GM12878 (cell line): ENCODE data around the gene ANKRD13A. TPM values are rescaled to one million over a fixed set of nuclear protein-coding genes. Genes with fewer than 3 reads are reported as not detected.

ENCODE experiments used
- ATAC-seq: fragments of 200-7000 bp; cut with Tn5 transposase; 3 replicates; pipeline ENCODE4 v1.9.1; 2020; ENCODE audit warnings: mild to moderate bottlenecking, moderate library complexity
- BruUV-seq: library from RNA; stranded (reverse); fragments of 400-500 nt; replicated peaks from 2 replicates; lab custom pipeline; 2021; lab: Mats Ljungman, UMichigan
- CTCF ChIA-PET: fragments of 300-600 bp; sonication (Branson Sonifier 250); formaldehyde crosslinking; extraction: SDS; loops from one replicate; lab custom pipeline; 2021; ENCODE audit warnings: inconsistent platforms; lab: Yijun Ruan, JAX
- POLR2A ChIA-PET: fragments of 350-600 bp; formaldehyde crosslinking; extraction: SDS; loops from one replicate; lab custom pipeline; 2021; ENCODE audit warnings: inconsistent platforms; lab: Charles Lee
- RAD21 ChIA-PET: fragments of 300-600 bp; sonication (Branson Sonifier 250); formaldehyde crosslinking; loops from one replicate; lab custom pipeline; 2023; ENCODE audit warnings: antibody characterized with exemption; ENCODE audit not compliant: unreplicated experiment; lab: Charles Lee
- SMC1A ChIA-PET: fragments of 300-600 bp; sonication (Branson Sonifier 250); formaldehyde crosslinking; loops from one replicate; lab custom pipeline; 2023; ENCODE audit not compliant: unreplicated experiment, uncharacterized antibody; lab: Charles Lee
- DNase-seq: peaks from one replicate; pipeline ENCODE4 v3.0.0-alpha.2; 2011; ENCODE audit warnings: low read depth, low spot score
- FAIRE-seq: peaks from 3 replicates; lab custom pipeline; 2011; peaks lifted over from hg19 to GRCh38; lab: Jason Lieb, UNC
- H2AFZ ChIP-seq: 2 replicates; pipeline ENCODE4 v1.6.0; 2011; ENCODE audit warnings: low read depth, low read length, control low read depth; ENCODE audit not compliant: control insufficient read depth
- H3K27ac ChIP-seq: 2 replicates; pipeline ENCODE4 v1.5.1; 2011; ENCODE audit warnings: control low read depth; ENCODE audit not compliant: control insufficient read depth, insufficient read depth
- H3K27me3 ChIP-seq, 2 experiments: replicated peaks in 1 of 2; 2 replicates each; pipeline versions ENCODE4 v1.6.0 to v1.6.1; 2011; ENCODE audit warnings: low read length in 1 of 2; ENCODE audit not compliant: control insufficient read depth in 2 of 2, insufficient read depth in 2 of 2
- H3K36me3 ChIP-seq, 2 experiments: 2 replicates each; pipeline ENCODE4 v1.5.1; 2011; ENCODE audit warnings: low read length in 1 of 2; ENCODE audit not compliant: control insufficient read depth in 2 of 2, insufficient read depth in 2 of 2
- H3K4me1 ChIP-seq: 2 replicates; pipeline ENCODE4 v1.6.1; 2011; ENCODE audit warnings: mild to moderate bottlenecking, low read length, moderate library complexity, mixed read lengths; ENCODE audit not compliant: control insufficient read depth, insufficient read depth
- H3K4me2 ChIP-seq: 2 replicates; pipeline ENCODE4 v1.6.0; 2011; ENCODE audit warnings: control low read depth; ENCODE audit not compliant: control insufficient read depth, insufficient read depth
- H3K4me3 ChIP-seq: fragments of 200-600 bp; sonication (generic); 2 replicates; pipeline ENCODE4 v1.5.1; 2016
- H3K79me2 ChIP-seq: 2 replicates; pipeline ENCODE4 v1.6.0; 2011; ENCODE audit warnings: low read length; ENCODE audit not compliant: control insufficient read depth, insufficient read depth
- H3K9ac ChIP-seq: 2 replicates; pipeline ENCODE4 v1.8.0; 2011; ENCODE audit warnings: low read length, control low read depth, mixed read lengths; ENCODE audit not compliant: control insufficient read depth, insufficient read depth
- H3K9me3 ChIP-seq: replicated peaks from 3 replicates; pipeline ENCODE4 v1.5.1; 2011; ENCODE audit warnings: mild to moderate bottlenecking, low read length; ENCODE audit not compliant: control insufficient read depth, insufficient read depth
- H4K20me1 ChIP-seq: 2 replicates; pipeline ENCODE4 v1.6.0; 2011; ENCODE audit not compliant: control insufficient read depth, insufficient read depth
- RB1 ChIP-seq: fragments of 450-650 bp; formaldehyde crosslinking; IDR thresholded peaks from 2 replicates; pipeline ENCODE4 v1.6.1; 2017; ENCODE audit warnings: mild to moderate bottlenecking, borderline replicate concordance
- RCOR1 ChIP-seq: conservative IDR thresholded peaks from 2 replicates; pipeline ENCODE4 v1.6.1; 2012; ENCODE audit warnings: low read depth, low read length, improper control_type of control experiment
- RUNX3 ChIP-seq: IDR thresholded peaks from 2 replicates; pipeline ENCODE4 v1.6.1; 2012; ENCODE audit warnings: low read length, inconsistent platforms
- SREBF2 ChIP-seq: IDR thresholded peaks from 2 replicates; pipeline ENCODE4 v1.6.1; 2012; ENCODE audit warnings: mild to moderate bottlenecking, low read length
- STAT1 ChIP-seq: fragments of 450-650 bp; conservative IDR thresholded peaks from 2 replicates; pipeline ENCODE4 v1.6.1; 2014; ENCODE audit warnings: antibody characterized with exemption, mild to moderate bottlenecking
- TAF1 ChIP-seq: IDR thresholded peaks from 2 replicates; pipeline ENCODE4 v1.6.1; 2011; ENCODE audit warnings: mild to moderate bottlenecking, low read depth, low read length, borderline replicate concordance
- WGBS: methylation state at CpG from one replicate; pipeline ENCODE4 v1.1.6; 2016; ENCODE audit warnings: low lambda C conversion rate; ENCODE audit not compliant: insufficient replicate concordance, insufficient coverage; ENCODE audit errors: missing lambda C conversion rate; 5-methylcytosine and 5-hydroxymethylcytosine counted together
- in situ Hi-C: fragments of 300-500 bp; cut with MboI; formaldehyde crosslinking; loops from 9 replicates; pipeline ENCODE4 v1.14.3; 2018; ENCODE audit warnings: mixed read lengths
- intact Hi-C: fragments of 100-400 bp; cut with micrococcal nuclease; formaldehyde crosslinking; loops from one replicate; pipeline ENCODE4 v1.14.2; 2022; ENCODE audit not compliant: unreplicated experiment
- polyA plus RNA-seq, 11 experiments: library from polyadenylated mRNA; depleted of rRNA in 4 of 11; unstranded in 6 of 11; stranded (reverse) in 5 of 11; fragments of >200 nt; fragmentation: Nextera tagmentation in 4 of 11; fragmentation: Illumina TruSeq in 1 of 11; extraction: Ambion mirVana in 4 of 11; extraction: Trizol in 1 of 11; gene quantifications; 1 replicate in 1 of 11; 2 replicates in 10 of 11; pipeline versions ENCODE4 v1.2.1 to v1.2.3, GENCODE V29; 2011 to 2016; ENCODE audit warnings: inconsistent platforms in 2 of 11, missing spikeins in 2 of 11, low read depth in 1 of 11
- total RNA-seq, 4 experiments: library from RNA; depleted of rRNA in 3 of 4; stranded (reverse); fragments of >200 nt in 3 of 4; fragmentation: Illumina TruSeq in 1 of 4; extraction: Trizol in 1 of 4; gene quantifications; 2 replicates each; pipeline versions ENCODE4 v1.2.1 to v1.2.3, GENCODE V29; 2013 to 2021
- TF ChIP-seq, protein P1 (sequence below): IDR thresholded peaks from 2 replicates; pipeline ENCODE4 v1.6.1; 2011; ENCODE audit warnings: borderline replicate concordance, low read depth, mild to moderate bottlenecking, moderate library complexity, mixed read lengths, low read length; ENCODE audit not compliant: insufficient read depth; ENCODE audit errors: extremely low read length
- TF ChIP-seq, protein P2 (sequence below): fragments of 450-650 bp; IDR thresholded peaks from 2 replicates; pipeline ENCODE4 v1.6.1; 2016; ENCODE audit warnings: mild to moderate bottlenecking, moderate library complexity, borderline replicate concordance

ANKRD13A gene
- total and polyA plus RNA-seq, 10 of the 15 experiments (the other 5 are each of a cell fraction or from before 2014, with no cell fraction given) = 10.2 to 93.4 (median 76.5) TPM

DNA sequence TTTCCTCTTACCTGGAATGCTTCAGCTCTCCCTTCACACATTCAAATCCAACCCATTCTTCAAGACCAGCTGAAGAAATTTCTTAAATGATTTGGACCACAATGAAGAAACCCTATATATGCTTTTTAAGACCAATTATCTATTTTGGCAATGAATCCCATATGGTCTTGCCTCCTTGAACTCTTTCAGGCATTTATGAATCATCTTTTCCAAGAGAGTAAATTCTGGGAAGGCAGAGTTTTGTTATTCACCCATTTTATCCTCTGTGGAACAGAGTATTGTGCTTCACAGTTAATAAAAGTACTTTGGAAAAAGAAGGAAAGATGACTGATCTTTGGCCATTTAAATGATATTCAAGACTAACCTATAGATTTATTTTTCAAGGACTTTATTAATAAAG is 17.0 kb upstream of the ANKRD13A start:
- Histone ChIP-seq H4K20me1 (no peaks in the 10 kb centered on the region), H3K9ac (no peak overlapping the region), H3K27me3 (no peaks in the 10 kb centered on the region), H3K4me1 (peaks cover 9% of the 10 kb centered on the region), H3K79me2 (no peaks in the 10 kb centered on the region), H3K4me3 (no peak overlapping the region), H2AFZ (no peak overlapping the region), H3K9me3 (peaks cover 2% of the 10 kb centered on the region; the same call in 2 of the 3 replicates), H3K36me3 (peaks cover 16 to 45% of the 10 kb centered on the region in 2 experiments), H3K4me2 (no peak overlapping the region), H3K27ac (no peak overlapping the region)
- TF ChIP-seq STAT1 = no peak
- no peak for FAIRE-seq
- DNase-seq = no peak
- no TSS peak for BruUV-seq
- RAD21 ChIA-PET = no interaction called here
- ATAC-seq = no peak
- POLR2A ChIA-PET = no interaction called here
- intact Hi-C loops = no loop called here
- SMC1A ChIA-PET = interaction anchor here (2.5 kb wide), 1 partner anchor 10 kb away, joined by 7 read pairs; no protein-coding TSS in a partner anchor
- CTCF ChIA-PET = no interaction called here
- in situ Hi-C loops = no loop called here

DNA sequence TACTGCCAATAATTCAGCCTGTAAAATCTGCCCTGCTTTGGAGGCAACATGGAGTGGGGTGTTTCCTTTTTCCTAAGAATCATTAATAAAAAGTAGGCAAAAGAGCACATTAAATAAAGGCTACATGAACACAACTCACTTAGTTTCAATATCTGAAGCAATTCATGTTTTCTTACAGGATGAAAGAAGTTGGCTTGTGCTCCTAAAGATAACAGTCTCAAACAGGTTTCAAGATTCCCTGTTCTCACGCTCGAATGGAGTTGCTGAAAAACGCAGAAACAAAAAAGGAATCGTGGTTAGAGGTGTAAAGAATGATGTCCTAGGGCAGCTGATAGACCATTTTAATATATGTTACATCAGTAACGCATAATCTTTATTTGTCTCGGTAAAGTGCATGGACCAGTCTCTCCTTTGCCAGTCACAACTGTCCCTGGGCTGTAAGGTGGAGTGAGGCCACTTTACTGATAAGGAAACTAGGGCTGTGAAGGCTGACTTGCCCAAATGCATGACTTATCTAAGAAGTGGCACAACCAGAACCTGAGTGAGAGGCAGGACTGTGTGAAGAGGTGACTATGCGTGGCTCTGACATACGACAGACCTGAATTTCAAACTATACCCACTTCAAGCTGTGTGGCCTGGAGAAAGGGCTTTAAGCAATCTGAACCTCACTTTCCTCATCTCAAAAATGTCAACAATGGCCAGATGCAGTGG is 15.6 kb upstream of the ANKRD13A start:
- 86% methylated on average over 8 of the region's 8 CpGs for WGBS
- ChIA-PET POLR2A (no interaction called here), RAD21 (no interaction called here), CTCF (interaction anchor here (0.7 to 1.2 kb wide), 2 partner anchors 9 to 16 kb away, joined by 3 read pairs; no protein-coding TSS in a partner anchor), SMC1A (interaction anchor here (2.0 kb wide), 1 partner anchor 9 kb away, joined by 5 read pairs; no protein-coding TSS in a partner anchor)
- intact Hi-C loops = no loop called here
- H3K79me2 ChIP-seq = no peaks in the 10 kb centered on the region
- no peak for FAIRE-seq
- DNase-seq = no peak
- H4K20me1 ChIP-seq = no peaks in the 10 kb centered on the region
- no peak overlapping the region for H3K27ac ChIP-seq
- peaks cover 2% of the 10 kb centered on the region; the same call in 2 of the 3 replicates for H3K9me3 ChIP-seq
- no peak overlapping the region for H3K9ac ChIP-seq
- no peaks in the 10 kb centered on the region for H3K27me3 ChIP-seq
- in situ Hi-C loops = no loop called here
- H3K36me3 ChIP-seq = peaks cover 18 to 43% of the 10 kb centered on the region in 2 experiments
- no peak overlapping the region for H2AFZ ChIP-seq
- H3K4me1 ChIP-seq = peaks cover 11% of the 10 kb centered on the region
- no peak for ATAC-seq
- BruUV-seq = no TSS peak
- no peak overlapping the region for H3K4me3 ChIP-seq
- H3K4me2 ChIP-seq = no peak overlapping the region
- no peak for TF ChIP-seq RCOR1
- TF ChIP-seq TAF1 = no peak
- TF ChIP-seq, protein P1, sequence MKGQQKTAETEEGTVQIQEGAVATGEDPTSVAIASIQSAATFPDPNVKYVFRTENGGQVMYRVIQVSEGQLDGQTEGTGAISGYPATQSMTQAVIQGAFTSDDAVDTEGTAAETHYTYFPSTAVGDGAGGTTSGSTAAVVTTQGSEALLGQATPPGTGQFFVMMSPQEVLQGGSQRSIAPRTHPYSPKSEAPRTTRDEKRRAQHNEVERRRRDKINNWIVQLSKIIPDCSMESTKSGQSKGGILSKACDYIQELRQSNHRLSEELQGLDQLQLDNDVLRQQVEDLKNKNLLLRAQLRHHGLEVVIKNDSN = no peak
- no peak for TF ChIP-seq RUNX3
- TF ChIP-seq, protein P2, sequence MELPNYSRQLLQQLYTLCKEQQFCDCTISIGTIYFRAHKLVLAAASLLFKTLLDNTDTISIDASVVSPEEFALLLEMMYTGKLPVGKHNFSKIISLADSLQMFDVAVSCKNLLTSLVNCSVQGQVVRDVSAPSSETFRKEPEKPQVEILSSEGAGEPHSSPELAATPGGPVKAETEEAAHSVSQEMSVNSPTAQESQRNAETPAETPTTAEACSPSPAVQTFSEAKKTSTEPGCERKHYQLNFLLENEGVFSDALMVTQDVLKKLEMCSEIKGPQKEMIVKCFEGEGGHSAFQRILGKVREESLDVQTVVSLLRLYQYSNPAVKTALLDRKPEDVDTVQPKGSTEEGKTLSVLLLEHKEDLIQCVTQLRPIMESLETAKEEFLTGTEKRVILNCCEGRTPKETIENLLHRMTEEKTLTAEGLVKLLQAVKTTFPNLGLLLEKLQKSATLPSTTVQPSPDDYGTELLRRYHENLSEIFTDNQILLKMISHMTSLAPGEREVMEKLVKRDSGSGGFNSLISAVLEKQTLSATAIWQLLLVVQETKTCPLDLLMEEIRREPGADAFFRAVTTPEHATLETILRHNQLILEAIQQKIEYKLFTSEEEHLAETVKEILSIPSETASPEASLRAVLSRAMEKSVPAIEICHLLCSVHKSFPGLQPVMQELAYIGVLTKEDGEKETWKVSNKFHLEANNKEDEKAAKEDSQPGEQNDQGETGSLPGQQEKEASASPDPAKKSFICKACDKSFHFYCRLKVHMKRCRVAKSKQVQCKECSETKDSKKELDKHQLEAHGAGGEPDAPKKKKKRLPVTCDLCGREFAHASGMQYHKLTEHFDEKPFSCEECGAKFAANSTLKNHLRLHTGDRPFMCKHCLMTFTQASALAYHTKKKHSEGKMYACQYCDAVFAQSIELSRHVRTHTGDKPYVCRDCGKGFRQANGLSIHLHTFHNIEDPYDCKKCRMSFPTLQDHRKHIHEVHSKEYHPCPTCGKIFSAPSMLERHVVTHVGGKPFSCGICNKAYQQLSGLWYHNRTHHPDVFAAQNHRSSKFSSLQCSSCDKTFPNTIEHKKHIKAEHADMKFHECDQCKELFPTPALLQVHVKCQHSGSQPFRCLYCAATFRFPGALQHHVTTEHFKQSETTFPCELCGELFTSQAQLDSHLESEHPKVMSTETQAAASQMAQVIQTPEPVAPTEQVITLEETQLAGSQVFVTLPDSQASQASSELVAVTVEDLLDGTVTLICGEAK = no peak
- no peak for TF ChIP-seq SREBF2
- no peak for TF ChIP-seq RB1
